ENCODE measurements around the gene FOXO3.
"Not testable (repeated sequence)": the region's sequence is repeated elsewhere in the genome, so short reads cannot be mapped to it uniquely, and the experiment has no call there.

FOXO3 gene

DNA sequence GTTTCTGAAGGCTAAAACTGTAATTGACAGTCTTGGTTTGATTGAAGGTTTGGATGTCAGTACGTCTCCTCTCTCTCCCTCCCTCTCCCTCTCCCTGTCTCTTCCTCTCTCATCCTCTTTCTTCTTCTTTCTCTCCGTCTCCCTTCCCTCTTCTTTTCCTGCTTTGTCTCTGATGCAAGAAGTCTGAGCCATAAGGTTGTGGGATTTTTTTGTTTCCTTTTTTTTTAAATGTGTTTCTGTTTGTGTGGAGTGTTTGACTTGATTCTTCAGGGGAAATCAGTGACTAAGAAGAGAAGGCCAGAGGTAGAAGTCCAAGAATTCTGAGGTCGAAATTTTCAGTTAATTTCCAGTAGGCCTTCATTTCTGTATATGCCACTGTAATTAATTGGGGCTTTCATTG, 111.9 kb downstream of the FOXO3 start:
- Histone ChIP-seq H3K4me3 (no peak overlapping the region), H3K4me2 (peak overlapping the region in 4 of 11 experiments; percentile 26 to 81 (median 60); a peak in 8 of 22 replicates), H3K9ac (peak overlapping the region in 1 of 11 experiments; percentile 11; a peak in 1 of 22 replicates), H3K36me3 (peaks cover 10 to 82% (median 33%) of the 10 kb centered on the region in 11 experiments), H3K9me3 (replicated peaks in 1 of 11) (no peaks in the 10 kb centered on the region), H4K20me1 (peaks cover 81 to 100% (median 100%) of the 10 kb centered on the region in 11 experiments), H3K27ac (no peak overlapping the region), H3K27me3 (no peaks in the 10 kb centered on the region), H3K4me1 (peaks cover 0 to 77% (median 11%) of the 10 kb centered on the region in 10 experiments; a peak in 13 of 20 replicates)
- TF ChIP-seq Cebpa-rat (IDR thresholded peaks at IDR 0.05): no peak

- Histone ChIP-seq H3K4me2 (peak overlapping the region in 4 of 11 experiments; percentile 26 to 81 (median 60); a peak in 7 of 22 replicates), H3K9ac (0 out of 22 replicates have a peak overlapping the region, but pooled peaks of 1 of the 11 experiments have one; percentile 11), H4K20me1 (peaks cover 78 to 100% (median 100%) of the 10 kb centered on the region in 11 experiments), H3K27me3 (no peaks in the 10 kb centered on the region), H3K4me3 (no peak overlapping the region), H3K4me1 (peaks cover 0 to 77% (median 11%) of the 10 kb centered on the region in 10 experiments; a peak in 13 of 20 replicates), H3K9me3 (replicated peaks in 1 of 11) (no peaks in the 10 kb centered on the region), H3K27ac (no peak overlapping the region), H3K36me3 (peaks cover 5 to 82% (median 28%) of the 10 kb centered on the region in 11 experiments)
- no peak for TF ChIP-seq Cebpa-rat (IDR thresholded peaks at IDR 0.05)
Observed at GRCh38 chr6:108673153-108673552, 112.4 kb downstream of the FOXO3 start.

DNA sequence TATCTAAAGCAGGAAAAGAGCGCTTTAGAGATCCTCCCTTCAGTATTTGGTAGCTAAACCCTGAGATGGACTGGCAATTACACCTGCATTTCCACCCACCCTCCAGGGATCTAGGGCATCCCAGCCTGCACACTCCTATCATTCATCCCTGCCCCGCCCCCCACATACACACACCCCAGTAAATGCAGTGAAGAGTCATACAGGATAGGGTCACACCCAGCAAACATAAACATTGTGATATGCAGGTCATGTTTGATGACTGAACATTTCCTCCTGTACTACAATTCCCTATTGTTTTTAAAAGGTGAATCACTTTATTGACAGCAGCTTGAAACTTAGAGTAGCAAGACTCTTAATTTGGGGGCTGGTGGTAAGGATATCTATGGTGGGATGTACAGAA, 112.9 kb downstream of the FOXO3 start:
- no peak for TF ChIP-seq Cebpa-rat (IDR thresholded peaks at IDR 0.05)
- Histone ChIP-seq H3K27ac (no peak overlapping the region), H4K20me1 (peaks cover 78 to 100% (median 98%) of the 10 kb centered on the region in 11 experiments)

GRCh38 chr6:108675226-108676200, 114.8 kb downstream of the FOXO3 start:
- Histone ChIP-seq H3K9ac (peak overlapping the region in 2 of 11 experiments; percentile 9 to 46; a peak in 1 of 22 replicates), H4K20me1 (peaks cover 61 to 100% (median 90%) of the 10 kb centered on the region in 11 experiments), H3K4me2 (peak overlapping the region in 3 of 11 experiments; percentile 18 to 68 (median 40); a peak in 4 of 22 replicates), H3K4me3 (no peak overlapping the region), H3K27me3 (no peaks in the 10 kb centered on the region), H3K4me1 (peaks cover 0 to 68% (median 11%) of the 10 kb centered on the region in 10 experiments; a peak in 13 of 20 replicates), H3K9me3 (replicated peaks in 1 of 11) (no peaks in the 10 kb centered on the region), H3K27ac (peak overlapping the region in 2 of 11 experiments; percentile 2 to 12; a peak in 1 of 22 replicates), H3K36me3 (peaks cover 3 to 82% (median 28%) of the 10 kb centered on the region in 11 experiments; a peak in 20 of 22 replicates)
- TF ChIP-seq Cebpa-rat (IDR thresholded peaks at IDR 0.05): no peak

More for the DNA sequence above, 112.9 kb downstream of the FOXO3 start:
- H3K9me3 ChIP-seq (replicated peaks in 1 of 11): no peaks in the 10 kb centered on the region
- peaks cover 0 to 77% (median 11%) of the 10 kb centered on the region in 10 experiments; a peak in 13 of 20 replicates for H3K4me1 ChIP-seq
- H3K27me3 ChIP-seq: no peaks in the 10 kb centered on the region
- H3K36me3 ChIP-seq: peaks cover under 1 to 82% (median 24%) of the 10 kb centered on the region in 11 experiments; a peak in 20 of 22 replicates
- no peak overlapping the region for H3K9ac ChIP-seq
- no peak overlapping the region for H3K4me3 ChIP-seq
- H3K4me2 ChIP-seq: peak overlapping the region in 4 of 11 experiments; percentile 26 to 81 (median 60); a peak in 5 of 22 replicates

- peaks cover 0 to 58% (median 10%) of the 10 kb centered on the region in 10 experiments; a peak in 13 of 20 replicates for H3K4me1 ChIP-seq
- peaks cover 50 to 97% (median 79%) of the 10 kb centered on the region in 11 experiments for H4K20me1 ChIP-seq
- no peak for TF ChIP-seq Cebpa-rat (IDR thresholded peaks at IDR 0.05)
- H3K9me3 ChIP-seq (replicated peaks in 1 of 11): no peaks in the 10 kb centered on the region
- H3K9ac ChIP-seq: no peak overlapping the region
- no peak overlapping the region for H3K27ac ChIP-seq
- H3K36me3 ChIP-seq: peaks cover 5 to 81% (median 30%) of the 10 kb centered on the region in 11 experiments; a peak in 20 of 22 replicates
- no peak overlapping the region for H3K4me3 ChIP-seq
- no peaks in the 10 kb centered on the region for H3K27me3 ChIP-seq
- H3K4me2 ChIP-seq: no peak overlapping the region
Observed at GRCh38 chr6:108676555-108676954, 115.8 kb downstream of the FOXO3 start.

DNA sequence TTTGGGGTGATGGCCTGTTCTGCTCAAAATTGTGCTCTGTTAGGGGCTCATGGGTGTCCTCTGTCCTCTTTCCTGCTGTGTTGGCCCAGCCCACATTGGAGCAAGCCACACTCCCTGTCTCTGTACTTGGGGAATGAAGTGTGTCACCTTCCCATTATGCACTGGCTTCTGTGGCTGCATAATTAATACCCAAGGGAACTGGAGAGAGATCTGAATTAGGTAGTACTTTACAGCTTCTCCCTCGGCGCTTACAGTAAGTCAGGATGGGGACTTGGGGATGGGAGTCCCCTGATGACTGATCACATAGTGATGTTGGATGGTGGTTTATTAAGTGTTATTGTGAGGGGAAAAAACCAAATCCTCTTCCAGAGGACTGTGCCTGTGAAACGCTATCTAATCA, 116.6 kb downstream of the FOXO3 start:
- Histone ChIP-seq H3K36me3 (peaks cover 7 to 88% (median 32%) of the 10 kb centered on the region in 11 experiments; a peak in 21 of 22 replicates), H3K9ac (no peak overlapping the region), H3K4me2 (no peak overlapping the region; a peak in 1 of 22 replicates), H3K27ac (no peak overlapping the region), H3K4me3 (no peak overlapping the region), H3K4me1 (peaks cover 0 to 50% (median 6%) of the 10 kb centered on the region in 10 experiments; a peak in 13 of 20 replicates), H3K9me3 (replicated peaks in 1 of 11) (no peaks in the 10 kb centered on the region), H4K20me1 (peaks cover 42 to 97% (median 71%) of the 10 kb centered on the region in 11 experiments), H3K27me3 (no peaks in the 10 kb centered on the region)
- TF ChIP-seq Cebpa-rat (IDR thresholded peaks at IDR 0.05): no peak

DNA sequence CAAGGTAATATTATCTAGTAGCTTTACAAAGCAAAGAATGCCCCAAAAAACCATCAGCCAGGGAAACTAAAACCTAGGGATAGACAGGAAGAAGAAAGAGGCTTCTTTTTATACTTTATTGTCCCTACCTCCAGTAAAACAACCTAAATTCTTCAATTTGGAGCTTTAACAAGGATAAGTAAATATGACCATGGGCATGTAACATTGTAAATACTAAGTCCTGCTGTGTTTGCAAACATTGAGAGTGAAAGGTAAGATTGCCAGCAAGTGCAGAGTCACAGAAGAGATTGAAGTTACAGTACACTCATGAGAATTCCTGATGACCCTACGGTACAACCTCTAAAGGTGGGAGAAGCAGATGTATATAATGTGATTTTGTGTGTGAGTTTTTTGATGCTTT, 117.2 kb downstream of the FOXO3 start:
- no peak for TF ChIP-seq Cebpa-rat (IDR thresholded peaks at IDR 0.05)
- H3K9ac ChIP-seq: no peak overlapping the region
- peaks cover 9 to 93% (median 35%) of the 10 kb centered on the region in 11 experiments; a peak in 21 of 22 replicates for H3K36me3 ChIP-seq
- H3K9me3 ChIP-seq (replicated peaks in 1 of 11): no peaks in the 10 kb centered on the region
- peaks cover 37 to 97% (median 66%) of the 10 kb centered on the region in 11 experiments; a peak in 21 of 22 replicates for H4K20me1 ChIP-seq
- H3K27me3 ChIP-seq: no peaks in the 10 kb centered on the region
- no peak overlapping the region for H3K4me2 ChIP-seq
- H3K27ac ChIP-seq: no peak overlapping the region
- peaks cover 0 to 44% (median 5%) of the 10 kb centered on the region in 10 experiments; a peak in 10 of 20 replicates for H3K4me1 ChIP-seq
- H3K4me3 ChIP-seq: no peak overlapping the region

DNA sequence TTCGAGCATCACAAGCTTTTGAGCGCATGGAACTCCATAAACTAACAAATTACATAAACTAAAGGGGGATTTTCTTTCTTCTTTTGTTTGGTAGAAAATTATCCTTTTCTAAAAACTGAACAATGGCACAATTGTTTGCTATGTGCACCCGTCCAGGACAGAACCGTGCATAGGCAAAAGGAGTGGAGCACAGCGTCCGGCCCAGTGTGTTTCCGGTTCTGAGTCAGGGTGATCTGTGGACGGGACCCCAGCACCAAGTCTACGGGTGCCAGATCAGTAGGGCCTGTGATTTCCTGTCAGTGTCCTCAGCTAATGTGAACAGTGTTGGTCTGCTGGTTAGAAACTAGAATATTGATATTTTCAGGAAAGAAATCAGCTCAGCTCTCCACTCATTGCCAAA, 119.6 kb downstream of the FOXO3 start:
- H3K4me1 ChIP-seq: peaks cover 0 to 20% (median under 1%) of the 10 kb centered on the region in 10 experiments; a peak in 9 of 20 replicates
- H3K4me3 ChIP-seq; H3K9me3 ChIP-seq (replicated peaks in 1 of 11); H3K27ac ChIP-seq; H3K9ac ChIP-seq; H3K27me3 ChIP-seq; H3K4me2 ChIP-seq: not testable (repeated sequence)
- H4K20me1 ChIP-seq: peaks cover 17 to 93% (median 43%) of the 10 kb centered on the region in 11 experiments; a peak in 20 of 22 replicates
- H3K36me3 ChIP-seq: peaks cover 16 to 89% (median 34%) of the 10 kb centered on the region in 11 experiments; a peak in 21 of 22 replicates

GRCh38 chr6:108681721-108682120, 121.0 kb downstream of the FOXO3 start:
- H3K9me3 ChIP-seq (replicated peaks in 1 of 11); H3K9ac ChIP-seq; H3K4me2 ChIP-seq; H3K27ac ChIP-seq; H3K4me1 ChIP-seq; H3K27me3 ChIP-seq; H3K4me3 ChIP-seq: not testable (repeated sequence)
- H4K20me1 ChIP-seq: peaks cover 6 to 93% (median 29%) of the 10 kb centered on the region in 11 experiments; a peak in 20 of 22 replicates
- peaks cover 16 to 90% (median 48%) of the 10 kb centered on the region in 11 experiments; a peak in 21 of 22 replicates for H3K36me3 ChIP-seq

- peaks cover 16 to 90% (median 50%) of the 10 kb centered on the region in 11 experiments; a peak in 21 of 22 replicates for H3K36me3 ChIP-seq
- H3K27me3 ChIP-seq; H3K4me2 ChIP-seq; H3K27ac ChIP-seq; H3K4me3 ChIP-seq; H3K9ac ChIP-seq; H3K4me1 ChIP-seq; H3K9me3 ChIP-seq (replicated peaks in 1 of 11): not testable (repeated sequence)
- peaks cover 0 to 93% (median 20%) of the 10 kb centered on the region in 11 experiments; a peak in 17 of 22 replicates for H4K20me1 ChIP-seq
Observed at GRCh38 chr6:108682383-108683119, 121.8 kb downstream of the FOXO3 start.

GRCh38 chr6:108683976-108684375, 123.3 kb downstream of the FOXO3 start:
- H3K9me3 ChIP-seq (replicated peaks in 1 of 11); H3K27ac ChIP-seq; H3K27me3 ChIP-seq; H3K4me3 ChIP-seq; H3K4me2 ChIP-seq; H3K9ac ChIP-seq: not testable (repeated sequence)
- peaks cover 0 to 92% (median 9%) of the 10 kb centered on the region in 11 experiments; a peak in 11 of 22 replicates for H4K20me1 ChIP-seq
- H3K36me3 ChIP-seq: peaks cover 16 to 89% (median 50%) of the 10 kb centered on the region in 11 experiments; a peak in 21 of 22 replicates
- peaks cover 0 to 21% (median 3%) of the 10 kb centered on the region in 10 experiments; a peak in 11 of 20 replicates for H3K4me1 ChIP-seq

Measured in BLaER1 treated with 17β-estradiol and CSF1 and Interleukin-3, amounts not matched to agents 10 nM and 100 nM (cell line).